HG03103 (cell line): ENCODE data around the gene KCNK13.
"Not testable (repeated sequence)": the region's sequence is repeated elsewhere in the genome, so short reads cannot be mapped to it uniquely, and the experiment has no call there.

ENCODE experiments used
- ATAC-seq: cut with Tn5 transposase; IDR thresholded peaks from one replicate; pipeline ENCODE4 v1.9.1; 2021; ENCODE audit warnings: low read depth; ENCODE audit not compliant: unreplicated experiment

KCNK13 gene

DNA sequence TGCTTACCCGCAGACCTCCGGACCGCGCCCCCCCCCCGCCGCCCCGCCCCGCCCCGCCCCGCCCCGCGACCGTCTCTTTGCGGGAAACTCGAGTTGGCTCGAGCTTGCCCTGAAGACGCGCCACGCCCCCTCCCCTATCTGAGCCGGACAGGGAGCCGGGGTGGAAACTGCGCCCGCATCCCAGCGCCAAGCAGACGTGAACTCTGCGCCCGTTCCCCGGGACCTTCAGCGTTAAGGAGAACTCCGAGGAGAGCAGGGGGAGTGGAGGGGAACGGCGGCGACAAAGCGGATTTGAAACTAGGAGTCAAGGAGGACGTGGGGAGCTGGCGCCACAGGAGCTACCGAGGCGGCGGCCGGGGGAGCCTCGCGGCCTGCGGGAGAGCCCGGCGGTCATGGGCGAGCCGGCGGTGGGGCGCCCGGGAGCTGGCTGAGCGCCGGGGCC, at the start of gene KCNK13:
KCNK13 (plus strand) TSS at position 310 of the 442 bp plus-strand sequence. CDS start 212 bp downstream, outside the sequence.
- no peak for ATAC-seq

DNA sequence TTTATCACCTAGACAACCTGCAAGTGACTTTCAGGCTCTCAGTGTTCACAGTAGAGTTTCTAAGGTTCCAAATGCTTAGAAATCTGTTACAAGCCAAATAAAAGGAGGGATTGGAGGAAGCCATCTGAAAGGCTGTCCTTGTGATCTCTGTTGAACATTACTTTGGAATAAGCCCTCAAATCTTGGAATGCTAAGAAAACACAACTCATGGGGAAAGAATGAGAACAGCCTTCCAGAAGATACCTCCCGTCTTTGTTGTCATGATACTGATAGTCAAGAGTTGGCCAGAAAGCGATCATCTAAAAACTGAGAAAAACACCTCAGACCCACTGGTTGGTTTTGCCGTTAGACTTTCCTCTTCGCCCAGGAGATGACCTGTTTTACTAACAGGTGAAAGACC, 44.4 kb upstream of the KCNK13 start:
- ATAC-seq, result no peak

GRCh38 chr14:90019824-90020523, 41.8 kb upstream of the KCNK13 start:
- no peak for ATAC-seq

GRCh38 chr14:90023176-90023896, 38.5 kb upstream of the KCNK13 start:
- ATAC-seq, result no peak

- ATAC-seq, result no peak
These were observed 36.9 kb upstream of the KCNK13 start for GRCh38 chr14:90024910-90025309.

DNA sequence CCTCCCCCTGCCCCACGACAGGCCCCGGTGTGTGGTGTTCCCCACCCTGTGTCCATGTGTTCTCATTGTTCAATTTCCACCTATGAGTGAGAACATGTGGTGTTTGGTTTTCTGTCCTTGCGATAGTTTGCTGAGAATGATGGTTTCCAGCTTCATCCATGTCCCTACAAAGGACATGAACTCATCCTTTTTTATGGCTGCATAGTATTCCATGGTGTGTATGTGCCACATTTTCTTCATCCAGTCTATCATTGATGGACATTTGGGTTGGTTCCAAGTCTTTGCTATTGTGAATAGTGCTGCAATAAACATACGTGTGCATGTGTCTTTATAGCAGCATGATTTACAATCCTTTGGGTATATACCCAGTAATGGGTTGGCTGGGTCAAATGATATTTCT, 35.2 kb upstream of the KCNK13 start:
- ATAC-seq, result not testable (repeated sequence)

- no peak for ATAC-seq
These were observed 34.0 kb upstream of the KCNK13 start for GRCh38 chr14:90027842-90028241.

GRCh38 chr14:90034156-90034555, 27.6 kb upstream of the KCNK13 start:
- no peak for ATAC-seq

DNA sequence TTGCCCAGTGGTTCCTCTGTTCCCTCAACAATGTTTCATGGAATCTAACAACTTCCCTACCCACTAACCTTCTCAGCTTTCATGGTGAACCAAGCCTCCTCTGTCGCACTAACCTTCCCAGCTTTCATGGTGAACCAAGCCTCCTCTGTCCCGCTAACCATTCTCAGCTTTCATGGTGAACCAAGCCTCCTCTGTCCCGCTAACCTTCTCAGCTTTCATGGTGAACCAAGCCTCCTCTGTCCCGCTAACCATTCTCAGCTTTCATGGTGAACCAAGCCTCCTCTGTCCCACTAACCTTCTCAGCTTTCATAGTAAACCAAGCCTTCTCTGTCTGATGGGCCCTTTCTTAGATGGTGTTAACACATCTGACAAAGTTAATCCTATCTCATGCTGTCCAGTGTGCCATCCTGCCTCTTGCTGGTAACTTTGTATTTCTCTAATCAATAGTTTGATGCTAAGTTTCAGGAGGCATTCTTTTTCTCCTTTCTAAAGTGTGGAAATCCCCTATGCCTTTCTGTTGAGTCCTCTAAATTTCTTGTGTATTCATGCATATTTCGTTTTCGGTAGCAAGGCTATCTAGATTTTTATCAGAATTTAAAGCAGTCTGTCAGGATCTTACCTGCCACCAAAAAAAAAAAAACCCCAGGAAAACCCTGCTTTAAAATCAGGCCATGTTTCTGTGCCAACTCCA, 26.8 kb upstream of the KCNK13 start:
- no peak for ATAC-seq

DNA sequence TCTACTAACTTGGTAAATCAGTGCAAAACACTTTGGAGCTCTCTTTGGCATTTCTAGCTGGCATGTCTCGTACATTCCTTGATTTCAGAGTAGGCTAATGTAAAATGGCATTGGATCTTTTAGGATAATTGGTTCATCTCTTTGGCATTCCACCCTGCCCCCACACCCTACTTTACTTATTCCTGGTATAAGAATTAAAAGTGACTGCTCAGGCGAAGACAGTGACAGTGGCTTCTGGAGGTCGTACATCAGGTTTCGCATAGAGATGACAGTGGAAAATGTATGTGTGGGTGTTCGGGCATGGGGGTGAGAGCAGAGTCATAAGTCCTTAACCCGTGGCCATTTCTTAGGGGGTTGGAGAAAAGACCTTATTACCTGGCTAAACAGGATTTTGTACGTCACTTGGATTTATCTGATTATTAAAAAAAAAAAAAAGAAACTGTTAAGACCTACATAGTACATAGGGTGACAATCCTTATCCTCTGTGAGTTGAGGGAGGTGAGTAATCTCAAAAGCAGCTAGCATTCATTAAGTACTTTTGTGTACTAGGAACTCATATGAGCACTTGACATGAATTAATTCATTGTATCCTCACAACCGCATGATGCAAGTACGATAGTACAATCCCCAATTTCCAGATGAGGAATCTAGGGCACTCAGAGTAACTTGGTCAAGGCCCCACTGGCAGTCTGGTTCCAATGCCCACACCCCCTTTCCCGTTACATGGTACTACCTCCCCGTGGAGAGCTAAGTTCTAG, 22.4 kb upstream of the KCNK13 start:
- ATAC-seq, result no peak

GRCh38 chr14:90040411-90040810, 21.4 kb upstream of the KCNK13 start:
- no peak for ATAC-seq

DNA sequence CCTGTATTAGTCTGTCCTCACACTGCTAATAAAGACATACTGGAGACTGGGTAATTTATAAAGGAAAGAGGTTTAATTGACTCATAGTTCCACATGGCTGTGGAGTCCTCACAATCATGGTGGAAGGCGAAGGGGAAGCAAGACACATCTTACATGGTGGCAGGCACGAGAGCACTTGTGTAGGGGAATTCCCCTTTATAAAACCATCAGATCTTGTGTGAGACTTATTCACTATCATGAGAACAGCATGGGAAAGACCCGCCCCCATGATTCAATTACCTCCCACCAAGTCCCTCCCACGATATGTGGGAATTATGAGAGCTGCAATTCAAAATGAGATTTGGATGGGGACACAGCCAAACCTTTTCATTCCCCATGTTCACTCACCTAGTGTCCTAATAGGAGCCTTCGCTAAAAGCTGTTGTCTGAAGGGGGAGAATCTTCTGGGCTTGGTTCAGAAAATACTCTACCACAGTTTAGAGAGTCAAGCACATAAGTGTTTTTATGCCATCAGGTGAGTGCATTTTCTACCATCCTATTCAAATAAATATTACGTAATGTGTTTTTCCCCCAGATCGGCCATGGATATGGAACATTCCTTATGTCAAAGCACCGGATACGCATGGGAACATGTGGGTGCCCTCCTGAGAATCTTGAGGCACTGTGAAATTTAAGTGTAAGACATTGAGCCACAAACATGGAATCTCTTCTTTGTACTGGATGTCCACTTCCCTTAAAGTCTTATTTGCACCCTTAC, 19.1 kb upstream of the KCNK13 start:
- ATAC-seq, result no peak

GRCh38 chr14:90045616-90046015, 16.2 kb upstream of the KCNK13 start:
- ATAC-seq, result no peak

DNA sequence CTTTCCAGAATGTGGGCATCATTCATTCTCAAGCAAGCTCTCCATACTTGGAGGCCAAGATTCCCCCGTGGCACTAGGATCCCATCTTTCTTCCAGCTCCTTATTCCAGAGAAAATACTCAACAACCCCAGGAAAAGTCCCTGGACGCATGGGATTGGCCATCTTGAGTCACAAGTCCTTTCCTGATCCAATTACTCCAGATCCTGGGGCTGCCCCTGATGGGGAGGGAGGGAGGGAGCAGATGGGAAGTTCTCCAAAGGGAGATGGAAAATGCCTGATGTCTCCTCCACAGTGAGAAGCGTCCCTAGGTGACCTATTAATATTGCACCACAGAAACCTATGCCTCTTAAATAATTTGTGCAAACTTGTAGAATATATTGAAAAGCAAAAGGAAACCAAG, 12.4 kb upstream of the KCNK13 start:
- ATAC-seq, result no peak

DNA sequence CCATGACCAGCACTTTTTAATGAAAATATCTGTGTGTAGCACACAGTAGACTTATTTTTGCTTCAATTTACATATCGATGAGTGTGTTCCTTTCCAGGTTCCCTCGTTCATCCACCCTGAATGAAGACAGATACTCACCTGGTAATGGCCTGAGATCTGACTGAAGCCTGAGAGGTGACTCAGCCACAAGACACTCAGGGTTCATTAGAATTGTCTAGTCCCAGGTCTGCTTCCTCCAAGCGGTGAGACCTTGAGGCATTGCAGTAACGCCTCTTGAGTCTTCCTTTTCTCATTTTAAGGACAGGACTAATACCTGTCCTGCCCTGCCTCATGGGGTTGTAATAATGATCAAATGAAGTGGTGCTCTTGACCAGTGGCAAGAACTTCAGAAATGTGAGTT, 11.5 kb upstream of the KCNK13 start:
- no peak for ATAC-seq

GRCh38 chr14:90053044-90053443, 8.8 kb upstream of the KCNK13 start:
- ATAC-seq, result no peak

DNA sequence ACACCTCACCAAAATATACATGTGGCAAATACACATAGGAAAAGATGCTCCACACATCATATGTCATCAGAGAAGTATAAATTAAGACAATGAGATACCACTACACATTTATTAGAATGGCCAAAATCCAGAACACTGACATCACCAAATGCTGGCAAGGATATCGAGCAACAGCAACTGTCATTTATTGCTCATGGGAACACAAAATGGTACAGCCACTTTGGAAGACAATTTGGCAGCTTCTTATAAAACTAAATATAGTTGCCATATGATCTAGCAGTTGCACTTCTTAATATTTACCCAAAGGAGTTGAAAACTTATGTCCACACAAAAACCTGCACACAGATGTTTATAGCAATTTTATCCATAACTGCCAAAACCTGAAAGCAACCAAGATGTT, 7.0 kb upstream of the KCNK13 start:
- no peak for ATAC-seq

- ATAC-seq, result no peak
These were observed 5.0 kb upstream of the KCNK13 start for GRCh38 chr14:90056826-90057225.

GRCh38 chr14:90058876-90059458, 2.8 kb upstream of the KCNK13 start:
- no peak for ATAC-seq
